Measurements from ENCODE around the gene CISD3.
A peak's percentile ranks its signal among the peaks of the same experiment; 100 is the strongest.

The CISD3 gene

GRCh38 chr17:38752308-38753070 is 22.3 kb downstream of the CISD3 start, which contains the start of gene PSMB3 (continued):
- no peak for TF ChIP-seq ZNF354C (tag by site-specific recombination; IDR thresholded peaks at IDR 0.05; ENCODE audit: borderline replicate concordance, low read depth)
- no peak for TF ChIP-seq ZFP41 (tag by site-specific recombination; IDR thresholded peaks at IDR 0.05; ENCODE audit: borderline replicate concordance)
- TF ChIP-seq ZNF629 (tag by site-specific recombination; IDR thresholded peaks at IDR 0.05), result peak; percentile 86
- TF ChIP-seq, protein P1, sequence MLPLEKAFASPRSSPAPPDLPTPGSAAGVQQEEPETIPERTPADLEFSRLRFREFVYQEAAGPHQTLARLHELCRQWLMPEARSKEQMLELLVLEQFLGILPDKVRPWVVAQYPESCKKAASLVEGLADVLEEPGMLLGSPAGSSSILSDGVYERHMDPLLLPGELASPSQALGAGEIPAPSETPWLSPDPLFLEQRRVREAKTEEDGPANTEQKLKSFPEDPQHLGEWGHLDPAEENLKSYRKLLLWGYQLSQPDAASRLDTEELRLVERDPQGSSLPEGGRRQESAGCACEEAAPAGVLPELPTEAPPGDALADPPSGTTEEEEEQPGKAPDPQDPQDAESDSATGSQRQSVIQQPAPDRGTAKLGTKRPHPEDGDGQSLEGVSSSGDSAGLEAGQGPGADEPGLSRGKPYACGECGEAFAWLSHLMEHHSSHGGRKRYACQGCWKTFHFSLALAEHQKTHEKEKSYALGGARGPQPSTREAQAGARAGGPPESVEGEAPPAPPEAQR (tag by site-specific recombination; IDR thresholded peaks at IDR 0.05), result no peak; the same call in 1 of the 2 replicates
- TF ChIP-seq ZNF132 (tag by site-specific recombination; IDR thresholded peaks at IDR 0.05; ENCODE audit: borderline replicate concordance), result no peak
- TF ChIP-seq ZNF341 (tag by site-specific recombination; IDR thresholded peaks at IDR 0.05; ENCODE audit: low read depth), result peak; percentile 80
- peak; percentile 94 for TF ChIP-seq ZBTB17 (tag by site-specific recombination; IDR thresholded peaks at IDR 0.05)
- 0 out of 2 replicates have a peak, but pooled peaks have one; percentile 80 for TF ChIP-seq ZNF639 (tag by site-specific recombination; IDR thresholded peaks at IDR 0.05)
- no peak for TF ChIP-seq ZBTB6 (tag by site-specific recombination; IDR thresholded peaks at IDR 0.05)
- TF ChIP-seq ZNF148 (tag by site-specific recombination; IDR thresholded peaks at IDR 0.05; ENCODE audit: borderline replicate concordance), result no peak
- TF ChIP-seq TCF7L2 (IDR thresholded peaks at IDR 0.05; ENCODE audit: borderline replicate concordance, low read depth, low read length), result no peak
- TF ChIP-seq ZNF785 (tag by site-specific recombination; IDR thresholded peaks at IDR 0.05), result no peak
- TF ChIP-seq, protein P2, sequence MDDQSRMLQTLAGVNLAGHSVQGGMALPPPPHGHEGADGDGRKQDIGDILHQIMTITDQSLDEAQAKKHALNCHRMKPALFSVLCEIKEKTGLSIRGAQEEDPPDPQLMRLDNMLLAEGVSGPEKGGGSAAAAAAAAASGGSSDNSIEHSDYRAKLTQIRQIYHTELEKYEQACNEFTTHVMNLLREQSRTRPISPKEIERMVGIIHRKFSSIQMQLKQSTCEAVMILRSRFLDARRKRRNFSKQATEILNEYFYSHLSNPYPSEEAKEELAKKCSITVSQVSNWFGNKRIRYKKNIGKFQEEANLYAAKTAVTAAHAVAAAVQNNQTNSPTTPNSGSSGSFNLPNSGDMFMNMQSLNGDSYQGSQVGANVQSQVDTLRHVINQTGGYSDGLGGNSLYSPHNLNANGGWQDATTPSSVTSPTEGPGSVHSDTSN (CRISPR knock-in tag; IDR thresholded peaks at IDR 0.05), result peak; percentile 97
- TF ChIP-seq, protein P3, sequence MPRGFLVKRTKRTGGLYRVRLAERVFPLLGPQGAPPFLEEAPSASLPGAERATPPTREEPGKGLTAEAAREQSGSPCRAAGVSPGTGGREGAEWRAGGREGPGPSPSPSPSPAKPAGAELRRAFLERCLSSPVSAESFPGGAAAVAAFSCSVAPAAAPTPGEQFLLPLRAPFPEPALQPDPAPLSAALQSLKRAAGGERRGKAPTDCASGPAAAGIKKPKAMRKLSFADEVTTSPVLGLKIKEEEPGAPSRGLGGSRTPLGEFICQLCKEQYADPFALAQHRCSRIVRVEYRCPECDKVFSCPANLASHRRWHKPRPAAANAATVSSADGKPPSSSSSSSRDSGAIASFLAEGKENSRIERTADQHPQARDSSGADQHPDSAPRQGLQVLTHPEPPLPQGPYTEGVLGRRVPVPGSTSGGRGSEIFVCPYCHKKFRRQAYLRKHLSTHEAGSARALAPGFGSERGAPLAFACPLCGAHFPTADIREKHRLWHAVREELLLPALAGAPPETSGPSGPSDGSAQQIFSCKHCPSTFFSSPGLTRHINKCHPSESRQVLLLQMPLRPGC (tag by site-specific recombination; IDR thresholded peaks at IDR 0.05), result no peak
- TF ChIP-seq ZNF571 (tag by site-specific recombination; IDR thresholded peaks at IDR 0.05), result no peak
- TF ChIP-seq ZNF610 (tag by site-specific recombination; IDR thresholded peaks at IDR 0.05; ENCODE audit: borderline replicate concordance), result no peak
- TF ChIP-seq, protein P4, sequence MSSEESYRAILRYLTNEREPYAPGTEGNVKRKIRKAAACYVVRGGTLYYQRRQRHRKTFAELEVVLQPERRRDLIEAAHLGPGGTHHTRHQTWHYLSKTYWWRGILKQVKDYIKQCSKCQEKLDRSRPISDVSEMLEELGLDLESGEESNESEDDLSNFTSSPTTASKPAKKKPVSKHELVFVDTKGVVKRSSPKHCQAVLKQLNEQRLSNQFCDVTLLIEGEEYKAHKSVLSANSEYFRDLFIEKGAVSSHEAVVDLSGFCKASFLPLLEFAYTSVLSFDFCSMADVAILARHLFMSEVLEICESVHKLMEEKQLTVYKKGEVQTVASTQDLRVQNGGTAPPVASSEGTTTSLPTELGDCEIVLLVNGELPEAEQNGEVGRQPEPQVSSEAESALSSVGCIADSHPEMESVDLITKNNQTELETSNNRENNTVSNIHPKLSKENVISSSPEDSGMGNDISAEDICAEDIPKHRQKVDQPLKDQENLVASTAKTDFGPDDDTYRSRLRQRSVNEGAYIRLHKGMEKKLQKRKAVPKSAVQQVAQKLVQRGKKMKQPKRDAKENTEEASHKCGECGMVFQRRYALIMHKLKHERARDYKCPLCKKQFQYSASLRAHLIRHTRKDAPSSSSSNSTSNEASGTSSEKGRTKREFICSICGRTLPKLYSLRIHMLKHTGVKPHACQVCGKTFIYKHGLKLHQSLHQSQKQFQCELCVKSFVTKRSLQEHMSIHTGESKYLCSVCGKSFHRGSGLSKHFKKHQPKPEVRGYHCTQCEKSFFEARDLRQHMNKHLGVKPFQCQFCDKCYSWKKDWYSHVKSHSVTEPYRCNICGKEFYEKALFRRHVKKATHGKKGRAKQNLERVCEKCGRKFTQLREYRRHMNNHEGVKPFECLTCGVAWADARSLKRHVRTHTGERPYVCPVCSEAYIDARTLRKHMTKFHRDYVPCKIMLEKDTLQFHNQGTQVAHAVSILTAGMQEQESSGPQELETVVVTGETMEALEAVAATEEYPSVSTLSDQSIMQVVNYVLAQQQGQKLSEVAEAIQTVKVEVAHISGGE (tag by site-specific recombination; conservative IDR thresholded peaks at IDR 0.05; ENCODE audit: low read depth), result peak; percentile 93
- no peak for TF ChIP-seq ZNF777 (tag by site-specific recombination; IDR thresholded peaks at IDR 0.05; ENCODE audit: borderline replicate concordance)
- TF ChIP-seq GFI1B (tag by site-specific recombination; IDR thresholded peaks at IDR 0.05), result no peak
- TF ChIP-seq GLI4 (tag by site-specific recombination; IDR thresholded peaks at IDR 0.05), result no peak

Data from HEK293 (cell line).